ENCODE measurements around the gene TDP1. TPM values are rescaled to one million over a fixed set of nuclear protein-coding genes. Genes with fewer than 3 reads are reported as not detected.
"Not testable (repeated sequence)": the region's sequence is repeated elsewhere in the genome, so short reads cannot be mapped to it uniquely, and the experiment has no call there.

The TDP1 gene
- total RNA-seq, 1 donor from 2014 or later, result 54.3 TPM

GRCh38 chr14:90023176-90023896 lies 67.6 kb downstream of the TDP1 start:
- Mint-ChIP-seq H3K4me1 (peaks cover 9% of the 10 kb centered on the region), H3K27me3 (ENCODE audit: low read depth) (no peaks in the 10 kb centered on the region), H3K36me3 (ENCODE audit: low read depth) (peaks cover 34% of the 10 kb centered on the region), H3K9me3 (no peaks in the 10 kb centered on the region), H3K27ac (ENCODE audit: unreplicated experiment) (peak overlapping the region; percentile 84), H3K4me3 (no peak overlapping the region)
- no peak for DNase-seq (ENCODE audit: low read depth, low spot score)
- TF ChIP-seq, protein P1, sequence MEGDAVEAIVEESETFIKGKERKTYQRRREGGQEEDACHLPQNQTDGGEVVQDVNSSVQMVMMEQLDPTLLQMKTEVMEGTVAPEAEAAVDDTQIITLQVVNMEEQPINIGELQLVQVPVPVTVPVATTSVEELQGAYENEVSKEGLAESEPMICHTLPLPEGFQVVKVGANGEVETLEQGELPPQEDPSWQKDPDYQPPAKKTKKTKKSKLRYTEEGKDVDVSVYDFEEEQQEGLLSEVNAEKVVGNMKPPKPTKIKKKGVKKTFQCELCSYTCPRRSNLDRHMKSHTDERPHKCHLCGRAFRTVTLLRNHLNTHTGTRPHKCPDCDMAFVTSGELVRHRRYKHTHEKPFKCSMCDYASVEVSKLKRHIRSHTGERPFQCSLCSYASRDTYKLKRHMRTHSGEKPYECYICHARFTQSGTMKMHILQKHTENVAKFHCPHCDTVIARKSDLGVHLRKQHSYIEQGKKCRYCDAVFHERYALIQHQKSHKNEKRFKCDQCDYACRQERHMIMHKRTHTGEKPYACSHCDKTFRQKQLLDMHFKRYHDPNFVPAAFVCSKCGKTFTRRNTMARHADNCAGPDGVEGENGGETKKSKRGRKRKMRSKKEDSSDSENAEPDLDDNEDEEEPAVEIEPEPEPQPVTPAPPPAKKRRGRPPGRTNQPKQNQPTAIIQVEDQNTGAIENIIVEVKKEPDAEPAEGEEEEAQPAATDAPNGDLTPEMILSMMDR (conservative IDR thresholded peaks at IDR 0.05), result no peak

DNA sequence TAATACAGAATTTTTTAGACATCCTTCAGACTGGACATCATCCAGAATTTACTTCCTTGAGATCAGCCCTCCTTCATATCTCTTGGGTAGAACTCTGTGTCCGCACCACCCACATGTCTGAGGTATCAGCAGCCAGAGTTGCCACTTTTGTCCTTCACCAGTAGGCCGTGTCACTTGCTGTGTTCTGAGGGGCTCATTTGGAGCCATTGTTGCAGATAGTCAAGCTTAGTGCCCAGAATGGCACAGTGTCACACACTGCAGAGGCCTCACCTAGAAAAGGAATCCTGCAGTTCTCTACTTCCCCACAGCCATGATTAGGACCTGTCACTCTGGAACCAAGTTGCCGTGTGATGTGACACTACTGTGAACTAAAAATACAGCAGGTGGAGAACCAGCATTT lies 69.2 kb downstream of the TDP1 start:
- Mint-ChIP-seq H3K4me3 (no peak overlapping the region), H3K9me3 (no peaks in the 10 kb centered on the region), H3K27me3 (ENCODE audit: low read depth) (no peaks in the 10 kb centered on the region), H3K36me3 (ENCODE audit: low read depth) (peaks cover 32% of the 10 kb centered on the region), H3K27ac (ENCODE audit: unreplicated experiment) (no peak overlapping the region), H3K4me1 (no peaks in the 10 kb centered on the region)
- TF ChIP-seq, protein P1 (conservative IDR thresholded peaks at IDR 0.05), result no peak
- no peak for DNase-seq (ENCODE audit: low read depth, low spot score)

GRCh38 chr14:90026608-90027007 lies 70.9 kb downstream of the TDP1 start:
- H3K27me3 Mint-ChIP-seq (ENCODE audit: low read depth); H3K4me1 Mint-ChIP-seq; H3K27ac Mint-ChIP-seq (ENCODE audit: unreplicated experiment); H3K9me3 Mint-ChIP-seq; H3K4me3 Mint-ChIP-seq; DNase-seq (ENCODE audit: low read depth, low spot score): not testable (repeated sequence)
- peaks cover 32% of the 10 kb centered on the region for H3K36me3 Mint-ChIP-seq (ENCODE audit: low read depth)

DNA sequence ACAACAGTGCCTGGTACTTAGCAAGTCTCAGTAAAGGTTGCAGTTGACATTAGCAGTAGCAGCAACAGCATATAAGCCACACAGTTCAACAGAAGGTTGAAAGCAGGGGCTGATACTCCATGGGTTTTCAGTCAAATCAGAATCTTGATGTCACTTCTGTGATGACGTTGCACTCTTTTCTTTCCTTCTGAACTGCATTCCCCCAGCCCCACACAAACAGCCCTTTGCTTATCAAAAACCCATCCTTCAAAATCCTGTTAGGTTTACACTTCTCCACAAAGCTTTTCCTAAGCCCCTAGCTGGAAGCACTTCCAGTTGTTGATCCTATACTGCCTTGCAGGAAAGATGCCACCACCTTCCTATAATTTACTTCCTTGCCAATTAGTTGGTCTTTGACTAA lies 72.1 kb downstream of the TDP1 start:
- H3K4me3 Mint-ChIP-seq, result no peak overlapping the region
- H3K27ac Mint-ChIP-seq (ENCODE audit: unreplicated experiment), result peak overlapping the region; percentile 8
- TF ChIP-seq, protein P1 (conservative IDR thresholded peaks at IDR 0.05), result no peak
- no peak for DNase-seq (ENCODE audit: low read depth, low spot score)
- H3K36me3 Mint-ChIP-seq (ENCODE audit: low read depth), result peaks cover 32% of the 10 kb centered on the region
- H3K27me3 Mint-ChIP-seq (ENCODE audit: low read depth), result no peaks in the 10 kb centered on the region
- no peaks in the 10 kb centered on the region for H3K9me3 Mint-ChIP-seq
- no peaks in the 10 kb centered on the region for H3K4me1 Mint-ChIP-seq

- no peak for DNase-seq (ENCODE audit: low read depth, low spot score)
- H3K36me3 Mint-ChIP-seq (ENCODE audit: low read depth), result peaks cover 29% of the 10 kb centered on the region
- H3K4me3 Mint-ChIP-seq, result no peak overlapping the region
- no peaks in the 10 kb centered on the region for H3K9me3 Mint-ChIP-seq
- H3K27ac Mint-ChIP-seq (ENCODE audit: unreplicated experiment), result no peak overlapping the region
- H3K27me3 Mint-ChIP-seq (ENCODE audit: low read depth), result no peaks in the 10 kb centered on the region
- no peaks in the 10 kb centered on the region for H3K4me1 Mint-ChIP-seq
- TF ChIP-seq, protein P1 (conservative IDR thresholded peaks at IDR 0.05), result no peak
Observed at GRCh38 chr14:90034156-90034555, 78.4 kb downstream of the TDP1 start.

GRCh38 chr14:90034835-90035525 lies 79.3 kb downstream of the TDP1 start:
- Mint-ChIP-seq H3K9me3 (no peaks in the 10 kb centered on the region), H3K27me3 (ENCODE audit: low read depth) (no peaks in the 10 kb centered on the region), H3K36me3 (ENCODE audit: low read depth) (peaks cover 31% of the 10 kb centered on the region), H3K4me3 (no peak overlapping the region), H3K4me1 (no peaks in the 10 kb centered on the region), H3K27ac (ENCODE audit: unreplicated experiment) (no peak overlapping the region)
- DNase-seq (ENCODE audit: low read depth, low spot score), result no peak
- TF ChIP-seq, protein P1 (conservative IDR thresholded peaks at IDR 0.05), result no peak

Data from neural crest cell (in vitro differentiated cells).